Suprapubic skin (tissue), 4 donors: ENCODE measurements around the gene ELAVL1. TPM values are rescaled to one million over a fixed set of nuclear protein-coding genes. Genes with fewer than 3 reads are reported as not detected.

Source experiments
- DNase-seq, 2 donors: peaks; one replicate each; pipeline ENCODE4 v3.0.0-alpha.2; 2019; ENCODE audit warnings: low spot score in 2 of 2
- H3K27ac ChIP-seq: fragments of 200-600 bp; sonication (generic); one replicate; pipeline ENCODE4 v1.5.1; 2019
- H3K27me3 ChIP-seq: fragments of 200-600 bp; sonication (generic); one replicate; pipeline ENCODE4 v1.5.1; 2019
- H3K36me3 ChIP-seq: fragments of 200-600 bp; sonication (generic); one replicate; pipeline ENCODE4 v1.5.1; 2019
- H3K4me1 ChIP-seq: fragments of 200-600 bp; sonication (generic); one replicate; pipeline ENCODE4 v1.5.1; 2019
- H3K4me3 ChIP-seq: fragments of 200-600 bp; sonication (generic); one replicate; pipeline ENCODE4 v1.5.1; 2019; ENCODE audit warnings: mild to moderate bottlenecking
- H3K9me3 ChIP-seq: fragments of 200-600 bp; sonication (generic); one replicate; pipeline ENCODE4 v1.5.1; 2019
- CTCF ChIP-seq, 2 donors: fragments of 200-600 bp in 1 of 2; fragments of 450-650 bp in 1 of 2; sonication (generic) in 1 of 2; IDR thresholded peaks; one replicate each; pipeline ENCODE4 v1.5.1; 2016 to 2019; ENCODE audit warnings: antibody characterized with exemption in 2 of 2, mild to moderate bottlenecking in 1 of 2, moderate library complexity in 1 of 2
- EP300 ChIP-seq: sonication (generic); formaldehyde crosslinking; IDR thresholded peaks from one replicate; pipeline ENCODE4 v1.6.1; 2017; ENCODE audit warnings: antibody characterized with exemption
- POLR2A ChIP-seq, 2 donors: fragments of 450-650 bp; IDR thresholded peaks; one replicate each; pipeline ENCODE4 v1.6.1; 2017; ENCODE audit warnings: antibody characterized with exemption in 2 of 2, mild to moderate bottlenecking in 2 of 2, moderate library complexity in 2 of 2
- POLR2AphosphoS5 ChIP-seq, 3 donors: sonication (generic); formaldehyde crosslinking; IDR thresholded peaks; one replicate each; pipeline ENCODE4 v1.6.1; 2017; ENCODE audit warnings: antibody characterized with exemption in 3 of 3
- WGBS: methylation state at CpG from one replicate; pipeline ENCODE4 v1.1.5; 2018; 5-methylcytosine and 5-hydroxymethylcytosine counted together
- total RNA-seq, 4 donors: library from RNA; depleted of rRNA; stranded (reverse); fragments of >200 nt; gene quantifications; one replicate each; pipeline ENCODE4 v1.1.0, GENCODE V29; 2016

ELAVL1 gene
- total RNA-seq, 4 donors from 2014 or later: 32.4 to 38.2 (median 37.2) TPM

GRCh38 chr19:7989071-7989575 lies 16.3 kb downstream of the ELAVL1 start:
- Histone ChIP-seq H3K27ac (peak overlapping the region; percentile 34), H3K4me3 (no peak overlapping the region), H3K4me1 (peaks cover 42% of the 10 kb centered on the region), H3K36me3 (peaks cover 46% of the 10 kb centered on the region), H3K27me3 (no peaks in the 10 kb centered on the region), H3K9me3 (no peaks in the 10 kb centered on the region)
- DNase-seq: no peak
- 81% methylated on average over 5 of the region's 12 CpGs for WGBS
- no peak for TF ChIP-seq POLR2A (IDR thresholded peaks at IDR 0.05)
- no peak for TF ChIP-seq CTCF (IDR thresholded peaks at IDR 0.05)
- TF ChIP-seq POLR2AphosphoS5 (IDR thresholded peaks at IDR 0.05): no peak
- TF ChIP-seq EP300: no peak

GRCh38 chr19:7988307-7988706 lies 17.1 kb downstream of the ELAVL1 start:
- Histone ChIP-seq H3K27ac (peak overlapping the region; percentile 34), H3K4me1 (peaks cover 45% of the 10 kb centered on the region), H3K36me3 (peaks cover 50% of the 10 kb centered on the region), H3K9me3 (no peaks in the 10 kb centered on the region), H3K27me3 (no peaks in the 10 kb centered on the region), H3K4me3 (no peak overlapping the region)
- no peak for DNase-seq
- WGBS: 53% methylated on average over 5 of the region's 5 CpGs
- TF ChIP-seq EP300 (no peak), CTCF (IDR thresholded peaks at IDR 0.05) (no peak), POLR2A (IDR thresholded peaks at IDR 0.05) (no peak), POLR2AphosphoS5 (IDR thresholded peaks at IDR 0.05) (no peak)

DNA sequence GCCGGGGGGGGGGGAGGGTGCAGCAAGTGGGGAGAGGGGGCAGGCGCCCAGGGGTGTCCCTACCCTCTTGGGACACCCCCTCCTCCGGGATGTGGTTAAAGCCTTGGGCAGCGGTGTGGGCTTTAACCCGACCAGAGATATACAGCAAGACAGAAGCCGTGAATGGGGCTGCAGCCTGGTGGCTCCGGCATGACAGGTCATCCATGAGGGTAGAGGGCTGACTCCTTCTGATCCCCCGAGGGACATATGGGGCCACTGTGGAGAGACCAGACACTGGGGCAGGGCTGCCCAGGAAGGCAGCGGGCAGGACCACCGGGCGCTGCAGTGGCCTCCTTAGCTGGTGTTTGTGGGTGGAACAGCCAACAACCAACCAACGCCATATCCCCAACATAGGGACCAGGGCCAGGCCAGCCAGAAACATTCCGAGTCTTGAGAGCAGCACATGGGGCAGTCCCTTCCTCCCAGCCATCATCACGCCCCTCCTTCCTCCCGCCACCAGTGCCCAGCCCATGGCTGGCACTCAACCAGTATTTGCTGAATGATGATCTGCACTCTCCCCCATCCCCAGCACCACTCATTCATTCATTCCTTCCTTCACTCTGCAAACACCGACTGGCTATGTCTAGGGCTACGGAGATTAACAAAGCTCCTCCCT lies 18.2 kb downstream of the ELAVL1 start:
- WGBS: 58% methylated on average over 10 of the region's 17 CpGs
- peak overlapping the region; percentile 56 for H3K27ac ChIP-seq
- H3K9me3 ChIP-seq: no peaks in the 10 kb centered on the region
- peaks cover 51% of the 10 kb centered on the region for H3K4me1 ChIP-seq
- H3K36me3 ChIP-seq: peaks cover 54% of the 10 kb centered on the region
- H3K27me3 ChIP-seq: no peaks in the 10 kb centered on the region
- no peak for TF ChIP-seq POLR2A (IDR thresholded peaks at IDR 0.05)
- no peak for TF ChIP-seq CTCF (IDR thresholded peaks at IDR 0.05)
- TF ChIP-seq POLR2AphosphoS5 (IDR thresholded peaks at IDR 0.05): no peak
- TF ChIP-seq EP300: no peak
- DNase-seq: no peak
- H3K4me3 ChIP-seq: no peak overlapping the region

DNA sequence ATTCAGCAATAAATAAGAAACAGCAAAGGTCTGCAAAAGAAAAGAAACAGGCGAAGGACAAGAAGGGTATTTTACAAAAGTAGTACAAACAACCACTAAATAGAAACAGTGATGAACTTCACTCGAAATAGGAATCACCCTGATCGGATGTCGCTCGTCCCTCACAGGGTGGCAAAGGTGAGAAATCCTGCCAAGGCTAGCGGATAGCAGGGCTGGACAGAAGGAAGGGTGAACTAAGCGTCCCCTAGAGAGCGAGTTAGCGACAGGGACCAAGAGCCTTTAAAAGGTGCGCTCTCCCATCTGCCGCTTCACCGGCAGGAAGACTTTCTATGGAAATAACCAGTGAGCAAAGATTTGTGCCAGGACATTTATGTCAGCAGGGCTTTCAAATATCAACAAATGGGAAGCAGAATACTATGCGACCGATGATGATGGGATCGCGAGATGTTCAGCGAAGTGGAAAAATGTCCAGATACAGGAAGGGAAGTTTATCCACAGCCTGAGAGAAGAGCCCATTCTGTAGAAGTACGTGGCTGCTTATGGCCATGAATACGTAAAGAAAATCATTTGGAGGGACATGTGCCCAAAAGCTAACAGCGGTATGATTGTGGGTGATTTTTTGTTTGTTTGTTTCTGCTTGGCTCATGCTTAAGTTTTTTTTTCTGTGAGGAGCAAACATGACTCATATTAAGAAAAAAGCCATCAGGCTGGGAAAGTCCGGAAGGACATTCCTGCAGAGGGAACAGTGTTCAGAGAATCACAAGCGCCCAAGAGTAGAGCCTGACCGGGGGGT lies 18.9 kb downstream of the ELAVL1 start:
- Histone ChIP-seq H3K4me1 (peaks cover 57% of the 10 kb centered on the region), H3K4me3 (no peak overlapping the region), H3K36me3 (peaks cover 53% of the 10 kb centered on the region), H3K27me3 (no peaks in the 10 kb centered on the region), H3K27ac (peak overlapping the region; percentile 56), H3K9me3 (no peaks in the 10 kb centered on the region)
- no peak for TF ChIP-seq POLR2A (IDR thresholded peaks at IDR 0.05)
- no peak for TF ChIP-seq CTCF (IDR thresholded peaks at IDR 0.05)
- no peak for TF ChIP-seq POLR2AphosphoS5 (IDR thresholded peaks at IDR 0.05)
- TF ChIP-seq EP300: no peak
- WGBS: 65% methylated on average over 23 of the region's 23 CpGs
- DNase-seq: no peak

DNA sequence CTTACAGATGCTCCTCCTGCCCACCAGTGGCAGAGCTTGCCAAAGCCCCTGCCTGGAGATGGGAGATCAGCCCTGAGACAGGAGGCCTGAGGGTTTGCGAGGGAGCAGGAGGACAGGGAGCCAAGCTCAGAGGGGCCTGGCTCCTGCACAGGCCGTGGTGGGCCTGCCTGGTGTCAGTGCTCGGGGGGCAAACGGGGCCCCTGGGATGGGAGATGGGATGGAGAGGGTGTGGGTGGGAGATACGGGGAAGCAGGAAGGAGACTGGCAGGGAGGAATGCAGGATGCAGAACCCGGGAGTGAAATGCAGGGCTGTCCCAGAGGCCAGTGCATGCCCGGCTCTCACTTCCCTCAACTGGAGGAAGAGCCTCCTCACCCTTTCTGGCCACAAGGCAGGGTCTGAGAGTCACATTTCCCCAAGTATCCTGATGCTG lies 19.9 kb downstream of the ELAVL1 start:
- Histone ChIP-seq H3K27ac (no peak overlapping the region), H3K4me1 (peaks cover 57% of the 10 kb centered on the region), H3K36me3 (peaks cover 49% of the 10 kb centered on the region), H3K27me3 (no peaks in the 10 kb centered on the region), H3K4me3 (no peak overlapping the region), H3K9me3 (no peaks in the 10 kb centered on the region)
- no peak for DNase-seq
- TF ChIP-seq POLR2AphosphoS5 (IDR thresholded peaks at IDR 0.05) (no peak), EP300 (no peak), CTCF (IDR thresholded peaks at IDR 0.05) (no peak), POLR2A (IDR thresholded peaks at IDR 0.05) (no peak)
- 81% methylated on average over 7 of the region's 7 CpGs for WGBS
